Heart right ventricle (tissue), 16 donors: Measurements from ENCODE around the gene C10orf71. TPM values are rescaled to one million over a fixed set of nuclear protein-coding genes. Genes with fewer than 3 reads are reported as not detected.

Source experiments
- ATAC-seq, 8 donors: fragments of 200-7000 bp; cut with Tn5 transposase; one replicate each; pipeline ENCODE4 v1.9.1; 2020; ENCODE audit warnings: mild to moderate bottlenecking in 8 of 8, moderate library complexity in 8 of 8, moderate number of reproducible peaks in 1 of 8
- DNase-seq, 2 donors: peaks; one replicate each; pipeline ENCODE4 v3.0.0-alpha.2; 2020
- H3K27ac ChIP-seq, 10 donors: fragments of 200-600 bp; sonication (generic) in 2 of 10; one replicate each; pipeline versions ENCODE4 v1.5.0 to v1.8.0; 2020 to 2022; ENCODE audit warnings: mild to moderate bottlenecking in 3 of 10
- H3K27me3 ChIP-seq, 7 donors: fragments of 200-600 bp; one replicate each; pipeline ENCODE4 v1.8.0; 2021 to 2022; ENCODE audit warnings: mild to moderate bottlenecking in 2 of 7
- H3K36me3 ChIP-seq, 9 donors: fragments of 200-600 bp; sonication (generic) in 1 of 9; one replicate each; pipeline versions ENCODE4 v1.5.0 to v1.8.0; 2020 to 2022; ENCODE audit warnings: mild to moderate bottlenecking in 2 of 9
- H3K4me1 ChIP-seq, 9 donors: fragments of 200-600 bp; sonication (generic) in 1 of 9; one replicate each; pipeline versions ENCODE4 v1.5.0 to v1.8.0; 2020 to 2022; ENCODE audit warnings: mild to moderate bottlenecking in 4 of 9
- H3K4me3 ChIP-seq, 10 donors: fragments of 200-600 bp; sonication (generic) in 2 of 10; one replicate each; pipeline versions ENCODE4 v1.5.0 to v1.8.0; 2020 to 2022; ENCODE audit warnings: mild to moderate bottlenecking in 7 of 10, moderate library complexity in 2 of 10
- H3K9me3 ChIP-seq, 11 donors: fragments of 200-600 bp in 10 of 11; sonication (generic) in 2 of 11; one replicate each; pipeline versions ENCODE4 v1.5.0 to v1.8.0; 2013 to 2022; ENCODE audit warnings: mild to moderate bottlenecking in 2 of 11, control low read depth in 1 of 11, moderate library complexity in 1 of 11
- WGBS, 2 donors: extraction: QIAGEN DNeasy Blood & Tissue Kit; methylation state at CpG; one replicate each; pipeline ENCODE4 v1.1.7; 2013; ENCODE audit warnings: inconsistent platforms in 1 of 2; 5-methylcytosine and 5-hydroxymethylcytosine counted together
- intact Hi-C, 10 donors: fragments of 100-400 bp; cut with DNase I; formaldehyde crosslinking; loops; one replicate each; pipeline versions ENCODE4 v1.11.1 to v1.14.2; 2022
- polyA plus RNA-seq, 2 donors: library from polyadenylated mRNA; stranded (reverse); fragments of 200-250 nt; gene quantifications; one replicate each; pipeline ENCODE4 v1.2.3, GENCODE V29; 2013
- total RNA-seq, 10 donors: library from RNA; stranded (reverse); fragmentation: NEBNext Ultra II Directional in 3 of 10; extraction: Animal tissue kit (Norgen Biotek cat#: 25700) in 3 of 10; gene quantifications; one replicate each; pipeline versions ENCODE4 v1.2.1 to v1.2.4, GENCODE V29; 2021 to 2023
- TF ChIP-seq, protein P1 (sequence below), 9 donors: fragments of 200-600 bp; sonication (generic) in 2 of 9; IDR thresholded peaks; one replicate each; pipeline versions ENCODE4 v1.5.0 to v1.8.0; 2021 to 2022; ENCODE audit warnings: antibody characterized with exemption in 9 of 9, mild to moderate bottlenecking in 5 of 9, moderate library complexity in 1 of 9
- donor health status: Arrhythmogenic right ventricular cardiomyopathy.
- donor health status: ischemic (EF 13 %, LVEDD 7.1; RV severe dilation, severe dysfunction).
- donor health status: healthy with polysubstance abuse.
- donor health status: DM: no; HTN: yes; CAD: no.
- donor health status: DM: no; HTN: no; CAD: no.
- donor health status: ischemic (EF 25% LVEDD 6.9; RV normal size, moderate dysfunction).
- donor health status: ischemic (EF 25% LVEDD 5.7; RV mildly dilated, moderate dysfunction).
- donor health status: healthy.
- donor health status: DM: yes; HTN: yes; CAD: no.
- donor health status: Ischemic cardiomyopathy.
- donor health status: ischemic (EF 35%, LVEDD 5.7; RV mildly dilated, moderate dysfunction).
- donor health status: nonischemic (EF 11% LVEDD 7.7; RV severe dilation, severe dysfunction).
- donor health status: DM: yes; HTN: yes; CAD: no.
- donor health status: PGD.
- donor health status: ischemic (EF 29% LVEDD 5.4; RV normal size, mild dysfunction).
- donor health status: nonischemic (EF 23%, LVEDD 6.1; RV moderate dilation, normal function).

C10orf71 gene
- total and polyA plus RNA-seq, 12 donors, result 3.6 to 225 (median 149) TPM

DNA sequence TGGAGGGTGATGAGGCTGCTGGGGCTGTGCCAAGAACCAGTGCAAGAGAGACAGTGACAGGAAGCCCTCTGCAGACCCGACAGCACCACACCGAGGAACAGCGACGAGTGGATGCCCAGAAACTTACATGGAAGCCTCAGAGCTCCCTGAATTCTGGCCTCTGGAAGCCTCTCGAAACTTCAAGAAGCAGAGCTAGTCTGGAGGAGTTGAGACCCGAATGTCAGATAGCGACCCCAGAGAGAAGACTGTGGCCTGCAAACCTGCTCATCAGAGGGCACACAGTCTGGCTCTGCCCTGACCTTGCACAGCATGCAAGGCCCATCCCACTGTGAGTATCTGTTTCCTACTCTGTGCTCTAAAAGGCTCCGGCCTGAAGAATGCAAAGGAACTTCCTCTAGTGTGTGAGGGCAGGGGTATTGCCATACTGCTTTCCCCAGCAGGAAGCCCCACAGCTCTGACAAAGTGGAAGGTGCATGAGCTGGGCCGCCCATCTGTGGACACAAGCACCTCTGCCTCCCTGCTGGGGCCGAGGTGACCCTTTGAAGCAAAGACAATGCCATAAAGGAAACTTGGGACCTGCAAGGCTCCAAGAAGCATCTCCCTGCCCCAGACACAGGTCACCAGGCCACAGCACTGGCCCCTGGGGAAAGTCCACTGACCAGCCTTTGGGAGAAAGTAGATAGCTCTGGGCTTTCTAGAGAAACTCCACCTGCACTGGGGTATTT, 10.5 kb upstream of the C10orf71 start:
- Histone ChIP-seq H3K27ac (no peak overlapping the region), H3K36me3 (no peaks in the 10 kb centered on the region), H3K9me3 (no peaks in the 10 kb centered on the region), H3K4me1 (peaks cover 0 to 37% (median 23%) of the 10 kb centered on the region in 9 donors), H3K27me3 (no peaks in the 10 kb centered on the region), H3K4me3 (no peak overlapping the region)
- TF ChIP-seq, protein P1, sequence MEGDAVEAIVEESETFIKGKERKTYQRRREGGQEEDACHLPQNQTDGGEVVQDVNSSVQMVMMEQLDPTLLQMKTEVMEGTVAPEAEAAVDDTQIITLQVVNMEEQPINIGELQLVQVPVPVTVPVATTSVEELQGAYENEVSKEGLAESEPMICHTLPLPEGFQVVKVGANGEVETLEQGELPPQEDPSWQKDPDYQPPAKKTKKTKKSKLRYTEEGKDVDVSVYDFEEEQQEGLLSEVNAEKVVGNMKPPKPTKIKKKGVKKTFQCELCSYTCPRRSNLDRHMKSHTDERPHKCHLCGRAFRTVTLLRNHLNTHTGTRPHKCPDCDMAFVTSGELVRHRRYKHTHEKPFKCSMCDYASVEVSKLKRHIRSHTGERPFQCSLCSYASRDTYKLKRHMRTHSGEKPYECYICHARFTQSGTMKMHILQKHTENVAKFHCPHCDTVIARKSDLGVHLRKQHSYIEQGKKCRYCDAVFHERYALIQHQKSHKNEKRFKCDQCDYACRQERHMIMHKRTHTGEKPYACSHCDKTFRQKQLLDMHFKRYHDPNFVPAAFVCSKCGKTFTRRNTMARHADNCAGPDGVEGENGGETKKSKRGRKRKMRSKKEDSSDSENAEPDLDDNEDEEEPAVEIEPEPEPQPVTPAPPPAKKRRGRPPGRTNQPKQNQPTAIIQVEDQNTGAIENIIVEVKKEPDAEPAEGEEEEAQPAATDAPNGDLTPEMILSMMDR (IDR thresholded peaks at IDR 0.05), result no peak
- no peak for DNase-seq
- peak in 1 of 8 donors; percentile 18 for ATAC-seq
- intact Hi-C loops, result no loop called here
- 73 to 76% methylated on average over 10 of the region's 10 CpGs for WGBS, 2 donors

DNA sequence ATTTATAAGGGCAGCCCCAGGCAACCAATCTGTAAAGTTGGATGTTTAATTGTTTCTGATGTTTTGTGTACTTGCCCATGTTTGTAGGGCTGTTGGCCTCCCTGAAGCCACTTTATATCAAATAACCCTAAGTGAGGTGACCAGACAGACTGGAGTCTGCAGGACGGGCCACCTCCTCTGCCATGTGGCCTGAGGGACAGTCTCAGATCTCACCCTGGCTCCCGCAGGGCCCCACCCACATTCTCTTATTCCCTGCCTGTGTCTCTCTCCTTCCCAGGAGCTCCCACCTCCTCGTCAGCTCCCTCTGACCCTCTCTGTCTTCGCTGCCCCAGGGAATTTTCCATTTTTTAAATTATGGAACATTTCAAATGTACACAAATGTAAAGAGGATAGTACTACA, 9.5 kb upstream of the C10orf71 start:
- H3K27me3 ChIP-seq, result no peaks in the 10 kb centered on the region
- H3K4me3 ChIP-seq, result no peak overlapping the region
- ATAC-seq (peak in 1 of 8 donors; percentile 41), DNase-seq (no peak)
- TF ChIP-seq, protein P1 (IDR thresholded peaks at IDR 0.05), result no peak
- no peaks in the 10 kb centered on the region for H3K9me3 ChIP-seq
- 52 to 62% methylated on average over 4 of the region's 4 CpGs for WGBS, 2 donors
- no peaks in the 10 kb centered on the region for H3K36me3 ChIP-seq
- intact Hi-C loops, result no loop called here
- peak overlapping the region in 3 of 10 donors; percentile 29 to 72 (median 49) for H3K27ac ChIP-seq
- H3K4me1 ChIP-seq, result peaks cover 0 to 42% (median 25%) of the 10 kb centered on the region in 9 donors

DNA sequence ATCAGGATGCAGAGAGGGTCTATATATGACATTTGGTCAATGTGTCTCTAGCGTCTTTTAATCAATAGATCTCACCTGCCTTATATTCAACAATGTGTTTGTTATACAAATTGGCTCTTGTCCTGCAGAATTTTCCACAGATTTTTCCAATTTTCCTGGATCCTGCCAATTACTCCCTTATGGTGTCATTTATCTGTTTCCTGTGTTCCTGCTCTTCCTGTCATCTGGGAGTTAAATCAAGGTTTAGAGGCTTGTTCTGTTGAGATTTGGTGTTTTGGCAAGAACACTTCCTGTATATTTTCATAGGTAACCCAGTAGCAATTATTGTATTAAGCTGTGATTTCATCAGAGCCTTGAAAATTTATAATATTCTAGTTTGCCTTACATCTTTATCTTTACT, 8.8 kb upstream of the C10orf71 start:
- H3K27me3 ChIP-seq, result no peaks in the 10 kb centered on the region
- WGBS, 2 donors, result 51 to 53% methylated on average over 1 of the region's 1 CpG
- no peaks in the 10 kb centered on the region for H3K9me3 ChIP-seq
- peak overlapping the region in 8 of 10 donors; percentile 37 to 72 (median 54) for H3K27ac ChIP-seq
- no peaks in the 10 kb centered on the region for H3K36me3 ChIP-seq
- peaks cover 0 to 49% (median 26%) of the 10 kb centered on the region in 9 donors for H3K4me1 ChIP-seq
- H3K4me3 ChIP-seq, result no peak overlapping the region
- ATAC-seq (peak in 5 of 8 donors; percentile 21 to 75 (median 66)), DNase-seq (no peak)
- TF ChIP-seq, protein P1 (IDR thresholded peaks at IDR 0.05), result no peak
- intact Hi-C loops, result loop anchor here in 5 of 10 donors (5.0 to 10.0 kb wide), 4 partner anchors 65 to 1322 kb away; partner anchors contain the start of gene TMEM273 (in 5 of the 5)

DNA sequence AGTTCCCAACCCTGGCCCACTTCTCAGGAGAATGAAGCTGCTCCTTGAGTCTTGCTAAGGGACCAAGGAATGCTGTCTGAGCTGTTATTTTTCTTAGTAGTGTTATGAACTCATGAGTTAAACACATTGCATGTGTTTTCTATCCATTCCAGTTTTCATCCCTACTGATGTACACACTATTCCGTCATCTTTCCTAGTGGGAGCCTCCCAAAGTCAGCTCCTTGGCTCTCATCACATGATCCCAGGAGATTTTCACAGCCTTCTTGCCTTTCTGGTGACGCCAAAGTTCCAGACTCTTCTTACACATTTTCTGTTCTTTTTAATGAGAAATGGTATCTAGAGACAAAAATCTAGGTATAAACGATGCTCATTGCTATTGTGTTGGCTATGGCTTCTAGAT, 8.4 kb upstream of the C10orf71 start:
- WGBS, 2 donors, result 50 to 59% methylated on average over 3 of the region's 3 CpGs
- H3K9me3 ChIP-seq, result no peaks in the 10 kb centered on the region
- no peaks in the 10 kb centered on the region for H3K36me3 ChIP-seq
- TF ChIP-seq, protein P1 (IDR thresholded peaks at IDR 0.05), result no peak
- DNase-seq, result no peak
- ATAC-seq, result peak in 4 of 8 donors; percentile 21 to 53 (median 49)
- no peaks in the 10 kb centered on the region for H3K27me3 ChIP-seq
- intact Hi-C loops, result loop anchor here in 5 of 10 donors (5.0 to 10.0 kb wide), 4 partner anchors 66 to 1322 kb away; partner anchors contain the start of gene TMEM273 (in 5 of the 5)
- H3K4me3 ChIP-seq, result no peak overlapping the region
- H3K4me1 ChIP-seq, result peaks cover 0 to 54% (median 23%) of the 10 kb centered on the region in 9 donors
- peak overlapping the region in 8 of 10 donors; percentile 37 to 72 (median 54) for H3K27ac ChIP-seq
